Mesenchymal stem cell (in vitro differentiated cells and primary cell): ENCODE data around the gene CGB7.

Source experiments
- DNase-seq: peaks from one replicate; pipeline ENCODE4 v3.0.0-alpha.2; 2013
- H2AFZ ChIP-seq: one replicate; pipeline ENCODE4 v1.6.1; 2013; ENCODE audit warnings: low read depth, mild to moderate bottlenecking, control low read depth, inconsistent platforms, low read length, moderate library complexity
- H2AK5ac ChIP-seq: 2 replicates; pipeline ENCODE4 v1.6.1; 2013; ENCODE audit warnings: low read length, moderate library complexity, mild to moderate bottlenecking, inconsistent platforms; ENCODE audit not compliant: severe bottlenecking
- H2BK120ac ChIP-seq: one replicate; pipeline ENCODE4 v1.6.1; 2013; ENCODE audit warnings: low read depth, mild to moderate bottlenecking, inconsistent platforms, low read length, moderate library complexity
- H2BK12ac ChIP-seq, 2 experiments: one replicate each; pipeline ENCODE4 v1.6.1; 2013; ENCODE audit warnings: inconsistent platforms in 2 of 2, low read length in 2 of 2, mild to moderate bottlenecking in 2 of 2, moderate library complexity in 2 of 2, control low read depth in 1 of 2
- H2BK15ac ChIP-seq: one replicate; pipeline ENCODE4 v1.6.1; 2013; ENCODE audit warnings: mild to moderate bottlenecking, low read depth, inconsistent platforms; ENCODE audit not compliant: poor library complexity, severe bottlenecking
- H2BK5ac ChIP-seq: 2 replicates; pipeline ENCODE4 v1.6.1; 2013; ENCODE audit warnings: low read depth, mild to moderate bottlenecking, low read length, control low read depth, inconsistent platforms; ENCODE audit not compliant: poor library complexity, severe bottlenecking
- H3K14ac ChIP-seq, 2 experiments: one replicate each; pipeline ENCODE4 v1.6.1; 2013; ENCODE audit warnings: inconsistent platforms in 2 of 2, low read length in 2 of 2, control low read depth in 1 of 2, mild to moderate bottlenecking in 1 of 2, moderate library complexity in 1 of 2
- H3K18ac ChIP-seq, 2 experiments: one replicate each; pipeline ENCODE4 v1.6.1; 2013; ENCODE audit warnings: inconsistent platforms in 2 of 2, low read length in 2 of 2, control low read depth in 1 of 2, low read depth in 1 of 2, mild to moderate bottlenecking in 1 of 2
- H3K23ac ChIP-seq, 2 experiments: one replicate each; pipeline ENCODE4 v1.6.1; 2013; ENCODE audit warnings: inconsistent platforms in 2 of 2, low read length in 2 of 2, mild to moderate bottlenecking in 2 of 2, moderate library complexity in 2 of 2, control low read depth in 1 of 2
- H3K27ac ChIP-seq: 2 replicates; pipeline ENCODE4 v1.5.1; 2013; ENCODE audit warnings: mild to moderate bottlenecking, moderate library complexity, low read length, control low read depth, inconsistent platforms; ENCODE audit not compliant: poor library complexity, severe bottlenecking
- H3K27me3 ChIP-seq, 2 experiments: 2 replicates each; pipeline versions ENCODE4 v1.6.1 to v1.7.0; 2013; ENCODE audit warnings: low read length in 2 of 2, mild to moderate bottlenecking in 2 of 2, moderate library complexity in 2 of 2, control low read depth in 1 of 2, inconsistent platforms in 1 of 2; ENCODE audit not compliant: control insufficient read depth in 1 of 2, insufficient read depth in 1 of 2
- H3K36me3 ChIP-seq, 2 experiments: 2 replicates each; pipeline versions ENCODE4 v1.6.1 to v1.7.0; 2013; ENCODE audit warnings: low read length in 2 of 2, control low read depth in 1 of 2, inconsistent platforms in 1 of 2, low read depth in 1 of 2, mild to moderate bottlenecking in 1 of 2; ENCODE audit not compliant: insufficient read depth in 2 of 2, control insufficient read depth in 1 of 2
- H3K4ac ChIP-seq, 2 experiments: one replicate each; pipeline ENCODE4 v1.6.1; 2013; ENCODE audit warnings: inconsistent platforms in 2 of 2, low read length in 2 of 2, mild to moderate bottlenecking in 2 of 2, moderate library complexity in 2 of 2, control low read depth in 1 of 2, low read depth in 1 of 2
- H3K4me1 ChIP-seq: 2 replicates; pipeline ENCODE4 v1.6.1; 2013; ENCODE audit warnings: low read depth, low read length, control low read depth; ENCODE audit not compliant: control insufficient read depth, insufficient read depth
- H3K4me2 ChIP-seq: 2 replicates; pipeline ENCODE4 v1.6.1; 2013; ENCODE audit warnings: low read length, mild to moderate bottlenecking, inconsistent platforms; ENCODE audit not compliant: poor library complexity, severe bottlenecking
- H3K4me3 ChIP-seq, 2 experiments: 2 replicates each; pipeline versions ENCODE4 v1.5.1 to v1.7.0; 2013; ENCODE audit warnings: low read length in 2 of 2, mild to moderate bottlenecking in 2 of 2, control low read depth in 1 of 2, low read depth in 1 of 2; ENCODE audit not compliant: insufficient read depth in 1 of 2
- H3K79me1 ChIP-seq: replicated peaks from 2 replicates; pipeline ENCODE4 v1.6.1; 2013; ENCODE audit warnings: mild to moderate bottlenecking, control low read depth, low read length, inconsistent platforms; ENCODE audit not compliant: poor library complexity, severe bottlenecking
- H3K9ac ChIP-seq: 2 replicates; pipeline ENCODE4 v1.7.0; 2013; ENCODE audit warnings: mild to moderate bottlenecking, low read length, moderate library complexity
- H3K9me3 ChIP-seq: 2 replicates; pipeline ENCODE4 v1.7.0; 2013; ENCODE audit warnings: mild to moderate bottlenecking, low read length; ENCODE audit not compliant: control insufficient read depth
- H4K8ac ChIP-seq: one replicate; pipeline ENCODE4 v1.6.1; 2013; ENCODE audit warnings: inconsistent platforms, mild to moderate bottlenecking, low read length, moderate library complexity
- H4K91ac ChIP-seq: one replicate; pipeline ENCODE4 v1.6.1; 2013; ENCODE audit warnings: mild to moderate bottlenecking, low read length, inconsistent platforms
- WGBS: methylation state at CpG from one replicate; pipeline ENCODE4 v1.1.7; 2013; ENCODE audit warnings: mixed read lengths; 5-methylcytosine and 5-hydroxymethylcytosine counted together

Gene CGB7

DNA sequence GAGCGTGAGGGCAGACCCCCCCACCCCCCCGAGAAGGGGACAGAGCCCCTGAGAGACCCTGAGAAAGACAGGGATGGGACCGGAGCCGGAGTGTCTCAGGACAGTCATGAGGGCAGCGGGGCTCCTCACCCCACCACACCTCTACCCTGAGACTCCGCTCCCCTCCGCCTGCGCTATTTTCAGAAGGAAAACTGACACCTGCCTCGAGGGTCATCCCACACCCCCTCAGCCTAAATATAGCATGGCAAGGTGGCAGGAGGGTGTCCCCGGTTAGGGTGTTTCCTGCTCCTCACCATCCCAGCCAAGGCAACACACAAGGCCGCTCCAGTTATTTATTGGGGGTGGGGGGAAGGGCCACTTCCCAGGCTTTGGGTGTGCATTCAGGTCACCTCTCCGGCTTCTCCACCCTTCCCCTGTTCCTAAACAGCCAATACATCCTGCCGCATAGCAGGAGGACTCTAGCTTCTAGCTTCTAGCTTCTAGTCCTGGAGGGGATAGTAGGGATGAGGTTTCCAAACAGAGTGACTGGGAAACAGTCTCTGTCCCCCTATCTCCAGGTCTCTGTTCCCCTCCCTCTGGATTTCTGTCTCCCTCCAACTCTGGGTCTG, 8.5 kb upstream of the CGB7 start:
- Histone ChIP-seq H3K4me2 (no peak overlapping the region), H2BK5ac (no peak overlapping the region), H3K9me3 (peaks cover 5% of the 10 kb centered on the region), H3K27ac (no peak overlapping the region), H3K36me3 (peaks cover 0 to 4% of the 10 kb centered on the region in 2 experiments), H4K91ac (no peak overlapping the region), H2AK5ac (no peak overlapping the region), H4K8ac (no peak overlapping the region), H3K23ac (peak overlapping the region in 1 of 2 experiments; percentile 64), H3K9ac (no peak overlapping the region), H2BK15ac (no peak overlapping the region), H3K4me3 (no peak overlapping the region), H2BK12ac (no peak overlapping the region), H2AFZ (no peak overlapping the region), H3K18ac (no peak overlapping the region), H3K79me1 (no peaks in the 10 kb centered on the region), H3K27me3 (peaks cover 72 to 84% of the 10 kb centered on the region in 2 experiments), H3K14ac (no peak overlapping the region), H3K4me1 (peaks cover 15% of the 10 kb centered on the region), H3K4ac (no peak overlapping the region), H2BK120ac (no peak overlapping the region)
- 61% methylated on average over 7 of the region's 13 CpGs for WGBS
- no peak for DNase-seq

DNA sequence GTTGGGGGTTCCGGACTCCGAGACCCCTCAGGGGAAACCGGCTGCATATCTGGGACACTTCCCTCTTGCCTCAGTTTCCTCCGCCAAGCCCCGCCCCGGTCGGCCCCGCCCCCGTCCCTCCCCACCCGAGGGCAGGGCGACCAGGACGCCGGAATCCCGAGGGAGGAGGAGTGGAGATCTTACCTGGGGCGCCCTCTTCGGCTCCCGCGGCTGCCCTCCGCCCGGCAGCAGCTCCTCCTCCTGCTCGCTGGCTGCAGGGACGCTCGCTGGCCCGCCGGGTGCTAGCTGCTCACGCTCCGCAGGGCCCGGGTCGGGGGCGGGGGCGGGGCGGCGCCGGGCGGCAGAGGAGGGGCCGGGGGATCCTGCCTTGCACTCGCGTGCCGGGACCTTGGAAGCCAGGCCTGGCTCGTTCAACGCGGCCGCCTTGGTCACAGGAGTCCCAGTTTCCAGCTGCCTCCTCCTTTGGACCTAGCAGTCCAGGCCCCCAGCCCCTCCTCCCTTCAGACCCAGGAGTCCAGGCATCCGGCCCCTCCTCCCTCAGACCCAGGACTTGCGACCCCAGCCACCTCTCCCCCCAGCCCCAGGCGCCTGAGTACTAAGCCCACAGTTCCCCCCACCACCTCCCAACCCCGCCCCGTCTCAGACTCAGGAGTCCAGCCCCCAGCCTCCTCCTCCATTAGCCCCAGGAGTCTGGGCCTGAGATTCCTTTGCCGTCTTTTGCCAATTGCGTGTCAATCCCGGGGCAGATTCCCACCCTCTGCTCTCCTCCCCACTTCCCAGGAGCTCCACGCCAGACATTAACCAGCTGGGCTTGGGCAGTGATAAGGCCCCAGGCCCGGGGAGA, 7.4 kb upstream of the CGB7 start, which contains the start of gene NTF4:
Gene NTF4 (minus strand): TSS at position 51 of the 844 bp plus-strand sequence. CDS start 2,821 bp downstream, outside the sequence.
- Histone ChIP-seq H3K27me3 (peaks cover 62 to 82% of the 10 kb centered on the region in 2 experiments), H3K9ac (no peak within 1 kb of the TSS), H3K18ac (no peak within 1 kb of the TSS), H3K4me3 (peak within 1 kb of the TSS in 1 of 2 experiments; percentile 41), H4K8ac (no peak within 1 kb of the TSS), H3K4me2 (peak within 1 kb of the TSS; percentile 80), H3K23ac (peak within 1 kb of the TSS in 1 of 2 experiments; percentile 10), H3K36me3 (peaks cover 0 to 4% of the 10 kb centered on the region in 2 experiments), H3K79me1 (peaks cover 2% of the 10 kb centered on the region), H2BK15ac (peak within 1 kb of the TSS; percentile 46), H2BK5ac (no peak within 1 kb of the TSS), H3K14ac (peak within 1 kb of the TSS in 1 of 2 experiments; percentile 4), H3K9me3 (no peaks in the 10 kb centered on the region), H3K4ac (no peak within 1 kb of the TSS), H2BK120ac (peak within 1 kb of the TSS; percentile 68), H4K91ac (no peak within 1 kb of the TSS), H2AFZ (no peak within 1 kb of the TSS), H2BK12ac (no peak within 1 kb of the TSS), H3K4me1 (peaks cover 15% of the 10 kb centered on the region), H3K27ac (no peak within 1 kb of the TSS), H2AK5ac (no peak within 1 kb of the TSS)
- peak; percentile 59 for DNase-seq
- 2% methylated on average over 35 of the region's 53 CpGs for WGBS

DNA sequence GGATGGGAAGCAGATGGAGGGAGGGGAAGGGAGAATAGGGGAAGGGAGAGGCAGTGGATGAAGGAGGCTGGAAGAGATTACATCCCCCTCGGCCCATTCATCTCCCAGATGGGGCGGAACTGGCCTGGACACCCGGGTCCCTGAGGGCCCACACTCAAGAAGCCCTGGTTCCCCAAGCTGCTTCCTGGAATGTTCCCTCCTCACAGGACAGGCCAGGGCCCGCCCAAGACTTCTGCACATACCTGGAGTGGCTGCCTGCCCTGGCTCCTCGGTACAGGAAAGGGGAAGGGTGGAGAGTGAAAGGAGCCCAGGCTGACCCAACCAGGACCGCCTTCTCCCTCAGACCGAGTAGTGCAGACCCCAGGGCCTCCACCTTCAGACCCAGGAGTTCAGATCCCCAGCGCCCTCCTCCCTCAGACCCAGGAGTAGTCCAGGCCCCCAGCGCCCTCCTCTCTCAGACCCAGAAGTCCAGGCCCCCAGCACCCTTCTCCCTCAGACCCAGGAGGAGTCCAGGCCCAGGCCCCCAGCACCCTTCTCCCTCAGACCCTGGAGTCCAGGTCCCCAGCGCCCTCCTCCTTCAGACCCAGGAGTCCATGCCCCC, 6.6 kb upstream of the CGB7 start:
- Histone ChIP-seq H2BK15ac (peak overlapping the region; percentile 46), H2BK120ac (no peak overlapping the region), H3K23ac (peak overlapping the region in 1 of 2 experiments; percentile 10), H3K18ac (no peak overlapping the region), H3K9me3 (no peaks in the 10 kb centered on the region), H3K79me1 (peaks cover 2% of the 10 kb centered on the region), H3K4ac (no peak overlapping the region), H3K4me2 (peak overlapping the region; percentile 80), H2AFZ (no peak overlapping the region), H3K14ac (peak overlapping the region in 1 of 2 experiments; percentile 4), H3K9ac (no peak overlapping the region), H3K27ac (no peak overlapping the region), H2BK5ac (no peak overlapping the region), H2BK12ac (no peak overlapping the region), H3K27me3 (peaks cover 54 to 81% of the 10 kb centered on the region in 2 experiments), H3K4me1 (peaks cover 15% of the 10 kb centered on the region), H2AK5ac (no peak overlapping the region), H3K4me3 (no peak overlapping the region), H4K91ac (no peak overlapping the region), H3K36me3 (peaks cover 0 to 4% of the 10 kb centered on the region in 2 experiments), H4K8ac (no peak overlapping the region)
- WGBS, result 63% methylated on average over 8 of the region's 10 CpGs
- no peak for DNase-seq

DNA sequence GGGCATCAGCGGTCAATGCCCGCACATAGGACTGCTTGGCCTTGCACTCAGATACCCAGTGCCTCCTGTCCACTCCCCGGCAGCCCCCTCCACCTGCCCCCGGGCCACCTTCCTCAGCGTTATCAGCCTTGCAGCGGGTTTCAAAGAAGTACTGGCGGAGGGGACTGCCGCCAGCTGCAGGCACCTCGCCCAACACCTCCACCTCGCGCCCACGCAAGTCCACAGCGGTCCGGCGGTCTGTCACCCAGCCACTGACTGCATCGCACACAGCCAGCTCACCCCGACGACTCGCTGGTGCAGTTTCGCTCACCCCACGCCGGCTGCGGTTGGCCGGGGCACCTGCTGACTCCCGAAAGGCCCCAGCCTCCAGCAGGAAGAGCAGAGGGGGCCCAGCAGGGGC, 3.9 kb upstream of the CGB7 start:
- H2BK5ac ChIP-seq, result no peak overlapping the region
- no peak overlapping the region for H3K4me3 ChIP-seq

More for the DNA sequence above, 3.9 kb upstream of the CGB7 start:
- Histone ChIP-seq H3K14ac (peak overlapping the region in 1 of 2 experiments; percentile 39), H3K9me3 (no peaks in the 10 kb centered on the region), H3K79me1 (peaks cover 3% of the 10 kb centered on the region), H3K4ac (no peak overlapping the region), H4K91ac (no peak overlapping the region), H3K4me1 (peaks cover 30% of the 10 kb centered on the region), H3K4me2 (no peak overlapping the region), H4K8ac (no peak overlapping the region), H2BK15ac (no peak overlapping the region), H3K27ac (no peak overlapping the region), H2BK12ac (no peak overlapping the region), H3K36me3 (peaks cover 0 to 4% of the 10 kb centered on the region in 2 experiments), H3K23ac (no peak overlapping the region), H2AFZ (no peak overlapping the region), H2BK120ac (no peak overlapping the region), H3K18ac (no peak overlapping the region), H3K27me3 (peaks cover 44 to 83% of the 10 kb centered on the region in 2 experiments), H2AK5ac (no peak overlapping the region), H3K9ac (no peak overlapping the region)
- 91% methylated on average over 25 of the region's 25 CpGs for WGBS
- no peak for DNase-seq
